PC-9 (cell line): ENCODE data around the gene H6PD. TPM values are rescaled to one million over a fixed set of nuclear protein-coding genes. Genes with fewer than 3 reads are reported as not detected.

Experiments used
- BruUV-seq: library from RNA; stranded (reverse); fragments of 400-500 nt; replicated peaks from 2 replicates; lab custom pipeline; 2021; lab: Mats Ljungman, UMichigan
- CTCF ChIA-PET: fragments of 300-600 bp; sonication (Branson Sonifier 250); formaldehyde crosslinking; loops from one replicate; lab custom pipeline; 2022; ENCODE audit warnings: antibody characterized with exemption; lab: Charles Lee
- POLR2A ChIA-PET: fragments of 300-600 bp; sonication (Branson Sonifier 250); formaldehyde crosslinking; loops from one replicate; lab custom pipeline; 2022; ENCODE audit warnings: antibody characterized with exemption; ENCODE audit not compliant: unreplicated experiment; lab: Charles Lee
- DNase-seq, 2 experiments: peaks; one replicate each; pipeline versions ENCODE4 v3.0.0 to v3.0.0-alpha.2; 2015 to 2022; ENCODE audit warnings: mixed read lengths in 1 of 2
- H2AFZ ChIP-seq: fragments of 200-600 bp; sonication (generic); 2 replicates; pipeline ENCODE4 v1.8.1; 2017; ENCODE audit warnings: antibody characterized with exemption
- H3F3A ChIP-seq: fragments of 200-600 bp; sonication (generic); 2 replicates; pipeline ENCODE4 v1.8.1; 2017; ENCODE audit warnings: antibody characterized with exemption, mild to moderate bottlenecking, low read depth; ENCODE audit not compliant: insufficient read depth
- H3K27ac ChIP-seq: fragments of 200-600 bp; sonication (generic); 2 replicates; pipeline ENCODE4 v1.6.1; 2016; ENCODE audit warnings: mixed run types
- H3K27me3 ChIP-seq: fragments of 200-600 bp; sonication (generic); 2 replicates; pipeline ENCODE4 v1.6.1; 2016; ENCODE audit warnings: low read depth, mixed run types; ENCODE audit not compliant: insufficient read depth
- H3K36me3 ChIP-seq: fragments of 200-600 bp; sonication (generic); 2 replicates; pipeline ENCODE4 v1.6.1; 2016; ENCODE audit warnings: low read depth, mixed run types
- H3K4me1 ChIP-seq: fragments of 200-600 bp; sonication (generic); replicated peaks from 2 replicates; pipeline ENCODE4 v1.6.1; 2016; ENCODE audit warnings: mixed run types; ENCODE audit not compliant: insufficient read depth
- H3K4me2 ChIP-seq: fragments of 200-600 bp; sonication (generic); 2 replicates; pipeline ENCODE4 v1.6.1; 2017; ENCODE audit warnings: mixed run types
- H3K4me3 ChIP-seq: fragments of 200-600 bp; sonication (generic); 2 replicates; pipeline ENCODE4 v1.6.1; 2016; ENCODE audit warnings: mixed run types
- H3K79me2 ChIP-seq: fragments of 200-600 bp; sonication (generic); 2 replicates; pipeline ENCODE4 v1.6.1; 2017; ENCODE audit warnings: low read depth, mixed run types
- H3K9me2 ChIP-seq: fragments of 200-600 bp; sonication (generic); 2 replicates; pipeline ENCODE4 v1.8.1; 2017; ENCODE audit warnings: mild to moderate bottlenecking; ENCODE audit not compliant: insufficient read depth
- H3K9me3 ChIP-seq: fragments of 200-600 bp; sonication (generic); 2 replicates; pipeline ENCODE4 v1.8.1; 2016; ENCODE audit warnings: low read depth; ENCODE audit not compliant: insufficient read depth
- H4K20me1 ChIP-seq: fragments of 200-600 bp; sonication (generic); 2 replicates; pipeline ENCODE4 v1.8.1; 2017; ENCODE audit not compliant: insufficient read depth
- EZH2 ChIP-seq: fragments of 200-600 bp; sonication (generic); IDR thresholded peaks from 2 replicates; pipeline ENCODE4 v1.8.0; 2017; ENCODE audit warnings: antibody characterized with exemption, low read depth
- intact Hi-C: fragments of 100-400 bp; cut with micrococcal nuclease; formaldehyde crosslinking; loops from one replicate; pipeline ENCODE4 v1.10.0; 2022; ENCODE audit not compliant: unreplicated experiment
- total RNA-seq: library from RNA; stranded (reverse); gene quantifications from 2 replicates; pipeline ENCODE4 v1.2.3, GENCODE V29; 2021
- TF ChIP-seq, protein P1 (sequence below): fragments of 200-600 bp; sonication (generic); conservative IDR thresholded peaks from 2 replicates; pipeline ENCODE4 v1.6.1; 2017; ENCODE audit warnings: mixed run types, antibody characterized with exemption, mild to moderate bottlenecking, moderate library complexity

The H6PD gene
- total RNA-seq, 1 experiment from 2014 or later, result 31.1 TPM

DNA sequence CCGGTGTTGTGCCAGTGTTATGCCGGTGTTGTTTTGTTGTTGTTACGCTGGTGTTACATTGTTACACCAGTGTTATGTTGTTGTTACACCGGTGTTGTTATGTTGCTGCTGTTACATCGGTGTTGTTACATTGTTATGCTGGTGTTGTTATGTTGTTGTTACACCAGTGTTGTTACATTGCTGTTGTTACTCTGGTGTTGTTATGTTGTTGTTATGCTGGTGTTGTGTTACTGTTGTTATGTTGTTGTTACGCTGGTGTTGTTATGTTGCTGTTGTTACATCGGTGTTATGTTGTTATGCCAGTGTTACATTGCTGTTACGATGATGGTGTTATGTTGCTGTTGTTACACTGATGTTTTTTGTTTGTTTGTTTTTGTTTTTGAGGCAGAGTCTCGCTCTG is 24.1 kb downstream of the H6PD start:
- H3K27me3 ChIP-seq, result no peaks in the 10 kb centered on the region
- no peak overlapping the region for H3K4me3 ChIP-seq
- H3K36me3 ChIP-seq, result no peaks in the 10 kb centered on the region
- H3K4me1 ChIP-seq, result no peaks in the 10 kb centered on the region
- CTCF ChIA-PET, result interaction anchor here (0.5 kb wide), 1 partner anchor 52 kb away, joined by 11 read pairs; no protein-coding TSS in a partner anchor
- no peaks in the 10 kb centered on the region for H4K20me1 ChIP-seq
- no TSS peak for BruUV-seq
- H3K9me3 ChIP-seq, result peaks cover 7% of the 10 kb centered on the region
- TF ChIP-seq, protein P1, sequence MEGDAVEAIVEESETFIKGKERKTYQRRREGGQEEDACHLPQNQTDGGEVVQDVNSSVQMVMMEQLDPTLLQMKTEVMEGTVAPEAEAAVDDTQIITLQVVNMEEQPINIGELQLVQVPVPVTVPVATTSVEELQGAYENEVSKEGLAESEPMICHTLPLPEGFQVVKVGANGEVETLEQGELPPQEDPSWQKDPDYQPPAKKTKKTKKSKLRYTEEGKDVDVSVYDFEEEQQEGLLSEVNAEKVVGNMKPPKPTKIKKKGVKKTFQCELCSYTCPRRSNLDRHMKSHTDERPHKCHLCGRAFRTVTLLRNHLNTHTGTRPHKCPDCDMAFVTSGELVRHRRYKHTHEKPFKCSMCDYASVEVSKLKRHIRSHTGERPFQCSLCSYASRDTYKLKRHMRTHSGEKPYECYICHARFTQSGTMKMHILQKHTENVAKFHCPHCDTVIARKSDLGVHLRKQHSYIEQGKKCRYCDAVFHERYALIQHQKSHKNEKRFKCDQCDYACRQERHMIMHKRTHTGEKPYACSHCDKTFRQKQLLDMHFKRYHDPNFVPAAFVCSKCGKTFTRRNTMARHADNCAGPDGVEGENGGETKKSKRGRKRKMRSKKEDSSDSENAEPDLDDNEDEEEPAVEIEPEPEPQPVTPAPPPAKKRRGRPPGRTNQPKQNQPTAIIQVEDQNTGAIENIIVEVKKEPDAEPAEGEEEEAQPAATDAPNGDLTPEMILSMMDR, result no peak
- no peak overlapping the region for H3K27ac ChIP-seq
- intact Hi-C loops, result no loop called here
- DNase-seq, result no peak
- POLR2A ChIA-PET, result no interaction called here
- no peaks in the 10 kb centered on the region for H3K79me2 ChIP-seq
- H3F3A ChIP-seq, result peaks cover 18% of the 10 kb centered on the region; the same call in 1 of the 2 replicates
- H3K9me2 ChIP-seq, result no peaks in the 10 kb centered on the region
- H3K4me2 ChIP-seq, result no peak overlapping the region
- no peak overlapping the region for H2AFZ ChIP-seq

DNA sequence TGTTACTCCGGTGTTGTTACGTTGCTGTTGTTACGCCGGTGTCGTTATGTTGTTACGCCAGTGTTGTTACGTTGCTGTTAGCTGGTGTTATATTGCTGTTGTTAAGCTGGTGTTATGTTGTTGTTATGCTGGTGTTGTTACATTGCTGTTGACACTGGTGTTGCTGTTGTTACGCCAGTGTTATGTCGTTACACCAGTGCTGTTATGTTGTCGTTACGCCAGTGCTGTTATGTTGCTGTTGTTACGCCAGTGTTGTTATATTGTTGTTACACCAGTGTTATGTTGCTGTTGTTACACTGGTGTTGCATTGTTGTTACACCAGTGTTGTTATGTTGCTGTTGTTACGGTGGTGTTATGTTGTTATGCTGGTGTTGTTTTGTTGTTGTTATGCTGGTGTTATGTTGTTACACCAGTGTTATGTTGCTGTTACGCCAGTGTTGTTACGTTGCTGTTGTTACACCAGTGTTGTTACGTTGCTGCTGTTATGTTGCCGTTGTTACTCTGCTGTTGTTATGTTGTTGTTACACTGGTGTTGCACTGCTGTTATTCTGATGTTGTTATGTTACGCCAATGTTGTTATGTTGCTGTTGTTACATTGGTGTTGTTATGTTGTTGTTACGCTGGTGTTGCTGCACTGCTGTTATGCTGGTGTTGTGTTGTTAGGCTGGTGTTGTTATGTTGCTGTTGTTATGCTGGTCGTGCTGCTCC is 25.6 kb downstream of the H6PD start:
- ChIA-PET POLR2A (no interaction called here), CTCF (no interaction called here)
- Histone ChIP-seq H3K9me3 (peaks cover 7% of the 10 kb centered on the region), H4K20me1 (no peaks in the 10 kb centered on the region), H3F3A (peaks cover 18% of the 10 kb centered on the region; the same call in 1 of the 2 replicates), H3K4me3 (no peak overlapping the region), H3K4me1 (no peaks in the 10 kb centered on the region), H3K36me3 (no peaks in the 10 kb centered on the region), H3K4me2 (no peak overlapping the region), H2AFZ (no peak overlapping the region), H3K27me3 (no peaks in the 10 kb centered on the region), H3K27ac (no peak overlapping the region), H3K79me2 (no peaks in the 10 kb centered on the region), H3K9me2 (no peaks in the 10 kb centered on the region)
- DNase-seq, result no peak
- intact Hi-C loops, result no loop called here
- TF ChIP-seq, protein P1, result no peak
- no peak for TF ChIP-seq EZH2
- no TSS peak for BruUV-seq

DNA sequence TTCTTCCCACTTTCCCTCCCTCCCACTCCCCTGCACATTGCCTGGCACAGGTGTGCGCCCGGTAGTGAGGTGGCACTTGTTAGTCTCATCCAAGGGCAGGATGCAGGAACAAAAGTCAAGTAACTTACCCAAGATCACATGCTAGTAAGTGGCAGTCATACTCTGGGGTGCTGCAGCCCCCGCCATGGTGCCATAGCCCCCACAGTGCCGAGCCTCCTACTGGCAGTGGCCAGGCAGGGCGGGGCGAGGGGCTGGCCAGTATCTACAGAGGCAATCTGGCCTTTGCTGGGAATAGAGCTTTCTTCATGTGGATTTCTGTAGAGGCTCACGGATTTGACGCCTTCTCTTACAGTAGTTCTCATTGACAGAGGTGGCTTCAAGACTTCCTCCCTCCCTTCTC is 26.9 kb downstream of the H6PD start:
- no TSS peak for BruUV-seq
- no peaks in the 10 kb centered on the region for H3K4me1 ChIP-seq
- POLR2A ChIA-PET, result no interaction called here
- no peaks in the 10 kb centered on the region for H3K36me3 ChIP-seq
- peaks cover 7% of the 10 kb centered on the region for H3K9me3 ChIP-seq
- no peak for TF ChIP-seq EZH2
- TF ChIP-seq, protein P1, result no peak
- H3K4me3 ChIP-seq, result no peak overlapping the region
- H3K79me2 ChIP-seq, result no peaks in the 10 kb centered on the region
- no peak overlapping the region for H3K27ac ChIP-seq
- H3K9me2 ChIP-seq, result no peaks in the 10 kb centered on the region
- intact Hi-C loops, result no loop called here
- no peaks in the 10 kb centered on the region for H3K27me3 ChIP-seq
- H4K20me1 ChIP-seq, result no peaks in the 10 kb centered on the region
- CTCF ChIA-PET, result no interaction called here
- no peak for DNase-seq
- no peak overlapping the region for H3K4me2 ChIP-seq
- H3F3A ChIP-seq, result peaks cover 18% of the 10 kb centered on the region; the same call in 1 of the 2 replicates
- no peak overlapping the region for H2AFZ ChIP-seq
